ENCODE data around the gene QPCTL.

- TF ChIP-seq, protein P1, sequence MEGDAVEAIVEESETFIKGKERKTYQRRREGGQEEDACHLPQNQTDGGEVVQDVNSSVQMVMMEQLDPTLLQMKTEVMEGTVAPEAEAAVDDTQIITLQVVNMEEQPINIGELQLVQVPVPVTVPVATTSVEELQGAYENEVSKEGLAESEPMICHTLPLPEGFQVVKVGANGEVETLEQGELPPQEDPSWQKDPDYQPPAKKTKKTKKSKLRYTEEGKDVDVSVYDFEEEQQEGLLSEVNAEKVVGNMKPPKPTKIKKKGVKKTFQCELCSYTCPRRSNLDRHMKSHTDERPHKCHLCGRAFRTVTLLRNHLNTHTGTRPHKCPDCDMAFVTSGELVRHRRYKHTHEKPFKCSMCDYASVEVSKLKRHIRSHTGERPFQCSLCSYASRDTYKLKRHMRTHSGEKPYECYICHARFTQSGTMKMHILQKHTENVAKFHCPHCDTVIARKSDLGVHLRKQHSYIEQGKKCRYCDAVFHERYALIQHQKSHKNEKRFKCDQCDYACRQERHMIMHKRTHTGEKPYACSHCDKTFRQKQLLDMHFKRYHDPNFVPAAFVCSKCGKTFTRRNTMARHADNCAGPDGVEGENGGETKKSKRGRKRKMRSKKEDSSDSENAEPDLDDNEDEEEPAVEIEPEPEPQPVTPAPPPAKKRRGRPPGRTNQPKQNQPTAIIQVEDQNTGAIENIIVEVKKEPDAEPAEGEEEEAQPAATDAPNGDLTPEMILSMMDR (IDR thresholded peaks at IDR 0.05): no peak
- TF ChIP-seq POLR2A (IDR thresholded peaks at IDR 0.05): no peak
These were observed 31.8 kb upstream of the QPCTL start for GRCh38 chr19:45660636-45661035.

Measured in adrenal gland (tissue), 5 donors.